ENCODE data around the gene ADCY7. TPM values are rescaled to one million over a fixed set of nuclear protein-coding genes. Genes with fewer than 3 reads are reported as not detected.

ADCY7 gene
- total and polyA plus RNA-seq, 12 donors, result 2.8 to 44.4 (median 17.5) TPM

DNA sequence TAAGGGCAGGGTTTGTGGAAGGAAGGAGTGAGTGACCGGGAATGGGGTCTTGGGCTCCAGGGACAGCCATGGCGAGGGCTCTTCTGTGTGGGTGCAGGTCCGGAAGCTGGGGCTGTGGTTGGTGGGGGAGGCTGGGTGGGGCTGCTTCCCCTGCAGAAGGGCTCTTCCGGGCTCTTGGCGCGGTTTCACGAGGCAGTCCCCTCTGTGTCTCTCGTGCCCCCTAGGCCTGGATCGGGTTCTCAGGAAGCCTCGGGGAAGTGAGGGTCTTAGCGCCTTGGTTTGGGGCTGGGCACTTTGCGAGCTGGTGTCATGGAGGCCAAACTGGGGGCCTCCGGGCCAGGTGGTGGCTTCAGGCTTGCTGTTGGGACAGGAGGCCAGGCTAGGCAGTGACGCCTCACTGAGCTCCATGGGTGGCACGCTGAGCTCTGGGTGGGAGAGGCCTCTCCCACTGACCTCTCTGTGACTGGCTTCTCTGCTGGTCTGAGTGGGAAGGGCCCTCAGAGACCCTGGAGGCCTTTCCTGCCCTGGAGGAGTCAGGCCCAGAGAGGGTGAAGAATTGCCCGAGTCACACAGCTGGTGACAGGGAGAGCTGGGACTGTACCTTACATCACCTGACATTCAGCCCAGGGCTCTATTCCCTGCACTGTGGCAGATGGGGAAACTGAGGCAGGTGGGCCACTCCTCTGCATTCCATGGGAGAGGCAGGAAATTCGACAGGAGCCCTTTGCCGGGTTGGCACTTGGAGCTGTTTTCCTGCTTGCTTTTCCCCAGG lies 8.2 kb downstream of the ADCY7 start:
- WGBS, 4 donors, result 72 to 80% (median 74%) methylated on average over 7 to 18 of the region's 18 CpGs
- DNase-seq, result no peak
- Histone ChIP-seq H3K27ac (peak overlapping the region in 3 of 5 donors; percentile 47 to 83 (median 64)), H3K4me3 (peak overlapping the region in 1 of 4 donors; percentile 30), H3K36me3 (replicated peaks in 1 of 2) (no peaks in the 10 kb centered on the region), H3K4me1 (replicated peaks in 1 of 2) (no peaks in the 10 kb centered on the region), H3K9me3 (replicated peaks in 1 of 3) (no peaks in the 10 kb centered on the region), H3K27me3 (no peaks in the 10 kb centered on the region)
- intact Hi-C loops (cut with DNase I), result no loop called here
- TF ChIP-seq POLR2A (IDR thresholded peaks at IDR 0.05), result no peak
- TF ChIP-seq, protein P1, sequence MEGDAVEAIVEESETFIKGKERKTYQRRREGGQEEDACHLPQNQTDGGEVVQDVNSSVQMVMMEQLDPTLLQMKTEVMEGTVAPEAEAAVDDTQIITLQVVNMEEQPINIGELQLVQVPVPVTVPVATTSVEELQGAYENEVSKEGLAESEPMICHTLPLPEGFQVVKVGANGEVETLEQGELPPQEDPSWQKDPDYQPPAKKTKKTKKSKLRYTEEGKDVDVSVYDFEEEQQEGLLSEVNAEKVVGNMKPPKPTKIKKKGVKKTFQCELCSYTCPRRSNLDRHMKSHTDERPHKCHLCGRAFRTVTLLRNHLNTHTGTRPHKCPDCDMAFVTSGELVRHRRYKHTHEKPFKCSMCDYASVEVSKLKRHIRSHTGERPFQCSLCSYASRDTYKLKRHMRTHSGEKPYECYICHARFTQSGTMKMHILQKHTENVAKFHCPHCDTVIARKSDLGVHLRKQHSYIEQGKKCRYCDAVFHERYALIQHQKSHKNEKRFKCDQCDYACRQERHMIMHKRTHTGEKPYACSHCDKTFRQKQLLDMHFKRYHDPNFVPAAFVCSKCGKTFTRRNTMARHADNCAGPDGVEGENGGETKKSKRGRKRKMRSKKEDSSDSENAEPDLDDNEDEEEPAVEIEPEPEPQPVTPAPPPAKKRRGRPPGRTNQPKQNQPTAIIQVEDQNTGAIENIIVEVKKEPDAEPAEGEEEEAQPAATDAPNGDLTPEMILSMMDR (IDR thresholded peaks at IDR 0.05), result no peak

DNA sequence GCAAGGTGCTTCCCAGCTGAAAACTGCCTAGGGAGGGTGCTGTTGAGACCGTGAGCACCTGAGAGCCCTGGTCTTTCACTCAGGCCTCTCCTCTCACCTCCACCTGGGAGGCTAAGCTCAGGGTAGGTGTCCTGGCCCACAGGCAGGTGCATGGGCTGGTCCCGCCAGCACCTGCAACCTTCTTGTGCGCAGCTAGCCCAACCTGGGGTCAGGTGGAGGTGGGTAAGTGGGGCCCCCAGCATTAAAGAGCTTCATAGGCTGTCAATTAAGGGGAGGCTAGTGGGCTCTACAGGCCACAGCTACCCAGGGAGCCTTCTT lies 8.7 kb downstream of the ADCY7 start:
- H3K4me1 ChIP-seq (replicated peaks in 1 of 2), result no peaks in the 10 kb centered on the region
- H3K36me3 ChIP-seq (replicated peaks in 1 of 2), result no peaks in the 10 kb centered on the region
- intact Hi-C loops (cut with DNase I), result no loop called here
- peak overlapping the region in 2 of 5 donors; percentile 64 to 83 for H3K27ac ChIP-seq
- H3K27me3 ChIP-seq, result no peaks in the 10 kb centered on the region
- no peak for DNase-seq
- peak overlapping the region in 1 of 4 donors; percentile 30 for H3K4me3 ChIP-seq
- TF ChIP-seq, protein P1 (IDR thresholded peaks at IDR 0.05), result no peak
- 93 to 95% (median 93%) methylated on average over 3 of the region's 3 CpGs; no CpG with 5 or more reads in 1 of the 4 donors for WGBS, 4 donors
- H3K9me3 ChIP-seq (replicated peaks in 1 of 3), result no peaks in the 10 kb centered on the region

DNA sequence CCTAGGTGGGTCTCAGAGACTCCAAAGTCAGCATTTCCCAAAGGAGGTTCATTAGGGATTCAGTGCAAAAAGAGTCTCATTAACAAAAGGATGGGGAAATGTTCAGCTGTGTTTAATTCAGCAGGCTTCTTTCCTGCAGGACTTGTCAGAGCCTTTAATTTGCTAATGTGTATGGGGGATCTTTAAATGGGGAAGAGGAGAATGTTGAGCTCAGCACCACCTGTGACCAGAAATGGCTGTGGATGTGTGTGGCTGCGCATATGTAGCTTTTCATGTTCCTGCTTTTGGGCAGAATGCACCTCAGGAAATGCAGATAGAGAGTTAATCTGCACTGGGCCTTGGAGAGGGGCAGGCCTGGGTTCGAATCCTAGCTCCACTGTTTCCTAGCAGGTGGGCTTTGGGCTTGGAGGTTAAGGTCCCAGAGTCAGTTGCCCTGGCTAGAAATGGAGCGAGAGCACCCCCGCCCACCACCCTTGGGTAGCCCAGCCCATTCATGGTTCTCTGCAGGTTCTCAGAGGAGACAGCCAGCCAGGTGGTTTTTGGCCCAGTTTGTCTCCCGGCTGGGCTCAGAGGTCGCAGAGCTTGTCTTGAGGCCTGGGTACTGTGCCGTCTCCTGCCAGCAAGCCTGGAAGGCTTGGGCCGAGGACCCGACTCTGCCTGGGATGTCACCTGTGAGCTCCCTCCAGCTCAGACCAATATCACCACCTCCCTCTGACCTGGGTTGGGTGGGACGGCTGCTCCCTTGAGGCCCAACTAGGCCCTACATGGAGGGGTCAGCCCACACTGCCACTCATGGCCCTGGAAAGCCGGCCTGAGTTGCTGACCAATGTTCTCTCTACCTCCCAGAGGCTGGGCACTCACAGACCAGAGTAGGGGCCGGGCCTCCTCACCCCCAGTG lies 9.3 kb downstream of the ADCY7 start:
- DNase-seq, result no peak
- intact Hi-C loops (cut with DNase I), result no loop called here
- no peak for TF ChIP-seq POLR2A (IDR thresholded peaks at IDR 0.05)
- TF ChIP-seq, protein P1 (IDR thresholded peaks at IDR 0.05), result no peak
- H3K27ac ChIP-seq, result peak overlapping the region in 2 of 5 donors; percentile 64 to 83
- no peaks in the 10 kb centered on the region for H3K27me3 ChIP-seq
- WGBS, 4 donors, result 65 to 81% (median 79%) methylated on average over 3 to 12 of the region's 12 CpGs
- no peaks in the 10 kb centered on the region for H3K4me1 ChIP-seq (replicated peaks in 1 of 2)
- H3K36me3 ChIP-seq (replicated peaks in 1 of 2), result no peaks in the 10 kb centered on the region
- no peaks in the 10 kb centered on the region for H3K9me3 ChIP-seq (replicated peaks in 1 of 3)
- H3K4me3 ChIP-seq, result peak overlapping the region in 1 of 4 donors; percentile 30

DNA sequence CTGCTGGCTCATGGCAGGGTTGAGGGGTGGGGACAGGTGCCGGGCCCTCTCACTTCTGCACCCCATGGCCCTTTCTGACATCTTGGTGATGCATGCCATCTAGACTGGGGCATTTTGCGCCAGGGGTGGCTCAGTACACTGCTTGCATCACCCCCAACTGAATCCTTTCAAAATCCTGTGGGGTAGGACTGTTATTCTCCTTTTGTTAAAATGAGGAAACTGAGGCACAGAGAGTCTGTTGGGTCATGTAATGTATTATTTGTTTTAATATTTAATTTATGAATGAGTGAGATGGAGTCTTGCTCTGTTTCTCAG lies 9.9 kb downstream of the ADCY7 start:
- Histone ChIP-seq H3K9me3 (replicated peaks in 1 of 3) (no peaks in the 10 kb centered on the region), H3K27me3 (no peaks in the 10 kb centered on the region), H3K4me3 (no peak overlapping the region), H3K4me1 (replicated peaks in 1 of 2) (no peaks in the 10 kb centered on the region), H3K36me3 (replicated peaks in 1 of 2) (no peaks in the 10 kb centered on the region), H3K27ac (peak overlapping the region in 1 of 5 donors; percentile 40)
- DNase-seq, result no peak
- TF ChIP-seq, protein P1 (IDR thresholded peaks at IDR 0.05), result no peak
- no peak for TF ChIP-seq POLR2A (IDR thresholded peaks at IDR 0.05)
- intact Hi-C loops (cut with DNase I), result no loop called here
- WGBS, 4 donors, result 85 to 91% (median 85%) methylated on average over 1 to 2 of the region's 2 CpGs
